Activated naive CD8-positive, alpha-beta T cell treated with anti-CD3 and anti-CD28 coated beads, Interleukin-2, amount 50 U/mL, for 24 hours (primary cell): Measurements from ENCODE around the gene EBF3.

Experiments
- ATAC-seq: fragments of 150-1000 bp; cut with Tn5 transposase; one replicate; pipeline ENCODE4 v1.10.0; 2021
- DNase-seq: peaks from one replicate; pipeline ENCODE4 v3.0.0; 2021
- H3K27ac Mint-ChIP-seq: one replicate; pipeline ENCODE4 v1.8.0; 2021; ENCODE audit warnings: mild to moderate bottlenecking, mixed read lengths
- H3K27me3 Mint-ChIP-seq: one replicate; pipeline ENCODE4 v1.8.0; 2021; ENCODE audit warnings: mixed read lengths
- H3K36me3 Mint-ChIP-seq: one replicate; pipeline ENCODE4 v1.8.0; 2021; ENCODE audit warnings: low read depth, mixed read lengths
- H3K4me1 Mint-ChIP-seq: one replicate; pipeline ENCODE4 v1.8.0; 2021; ENCODE audit warnings: mixed read lengths
- H3K4me3 Mint-ChIP-seq: one replicate; pipeline ENCODE4 v1.8.0; 2021; ENCODE audit warnings: mild to moderate bottlenecking, moderate library complexity, mixed read lengths
- H3K9me3 Mint-ChIP-seq: one replicate; pipeline ENCODE4 v1.8.0; 2021; ENCODE audit warnings: mixed read lengths

The EBF3 gene

GRCh38 chr10:129808092-129808983, 155.7 kb downstream of the EBF3 start:
- Mint-ChIP-seq H3K9me3 (peaks cover 22% of the 10 kb centered on the region), H3K27ac (no peak overlapping the region), H3K4me3 (no peak overlapping the region), H3K4me1 (no peaks in the 10 kb centered on the region), H3K27me3 (no peaks in the 10 kb centered on the region), H3K36me3 (peaks cover 4% of the 10 kb centered on the region)
- ATAC-seq (no peak), DNase-seq (no peak)

DNA sequence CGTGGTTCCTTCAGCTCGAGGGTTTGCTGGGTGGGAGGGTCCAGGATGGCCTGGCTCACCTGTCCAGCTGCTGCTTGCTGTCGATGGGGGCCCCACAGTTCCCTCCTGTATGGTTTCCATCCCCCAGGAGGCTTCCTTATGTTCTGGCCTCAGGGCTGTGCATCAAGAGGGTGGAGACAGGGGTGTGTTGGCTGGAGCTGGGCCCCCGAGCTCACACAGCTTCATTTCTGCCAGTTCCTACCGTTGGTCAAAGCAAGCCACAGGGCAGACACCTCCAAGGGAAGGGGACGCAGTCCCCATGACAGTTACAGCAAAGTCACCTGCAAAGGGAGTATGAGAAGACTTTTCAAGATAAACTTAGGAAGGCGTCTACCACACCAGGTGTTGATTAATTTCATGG, 156.9 kb downstream of the EBF3 start:
- Mint-ChIP-seq H3K27me3 (no peaks in the 10 kb centered on the region), H3K27ac (no peak overlapping the region), H3K36me3 (peaks cover 4% of the 10 kb centered on the region), H3K4me1 (no peaks in the 10 kb centered on the region), H3K9me3 (peaks cover 30% of the 10 kb centered on the region), H3K4me3 (no peak overlapping the region)
- ATAC-seq (no peak), DNase-seq (no peak)

DNA sequence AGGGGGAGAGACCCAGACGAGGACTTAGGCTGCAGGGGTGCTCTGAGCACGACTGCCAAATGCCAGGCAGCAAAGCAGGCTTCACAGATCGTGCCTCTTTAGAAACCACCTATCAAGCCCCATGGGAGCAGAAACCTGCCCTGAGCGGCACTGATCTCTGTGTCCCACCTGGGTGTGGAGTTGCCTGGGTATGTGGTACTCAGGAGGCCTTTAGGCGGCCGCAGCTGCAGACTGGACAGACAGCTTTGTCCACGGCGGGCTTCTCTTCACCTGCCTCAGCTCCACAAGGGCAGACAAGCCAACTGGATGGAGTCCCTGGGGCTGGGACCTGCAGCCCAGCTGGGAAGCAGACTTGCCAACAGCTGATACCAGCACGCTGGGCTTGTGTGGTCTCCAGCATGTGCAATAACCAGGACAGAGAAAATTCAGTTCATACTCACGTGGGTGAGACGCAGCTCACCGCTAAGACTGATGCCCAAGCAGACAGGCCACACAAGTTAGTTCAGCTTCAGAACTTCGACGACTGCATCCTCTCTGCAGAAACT, 163.2 kb downstream of the EBF3 start:
- no peaks in the 10 kb centered on the region for H3K27me3 Mint-ChIP-seq
- no peak overlapping the region for H3K27ac Mint-ChIP-seq
- peaks cover 31% of the 10 kb centered on the region for H3K9me3 Mint-ChIP-seq
- H3K36me3 Mint-ChIP-seq: peaks cover 5% of the 10 kb centered on the region
- ATAC-seq (no peak), DNase-seq (no peak)
- no peak overlapping the region for H3K4me3 Mint-ChIP-seq
- no peaks in the 10 kb centered on the region for H3K4me1 Mint-ChIP-seq

DNA sequence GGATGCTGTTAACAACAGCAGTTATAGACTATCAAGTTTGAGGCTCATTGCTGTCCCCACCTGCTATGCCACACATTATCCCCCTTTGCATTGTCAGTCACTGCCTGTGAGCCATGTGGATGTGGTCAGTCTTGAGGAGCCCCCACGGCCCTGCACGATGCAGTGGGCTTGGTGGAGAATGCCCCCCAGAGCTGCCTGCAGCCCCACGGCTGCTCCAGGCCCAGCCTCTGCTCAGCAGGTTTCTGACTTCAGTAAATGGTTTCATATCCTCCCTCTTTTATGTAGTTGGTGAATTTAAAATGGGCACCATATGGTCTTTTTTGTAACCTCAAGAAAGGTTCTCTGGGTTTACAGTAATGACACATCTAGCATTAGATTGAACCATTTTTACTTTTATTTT, 164.1 kb downstream of the EBF3 start:
- DNase-seq (no peak), ATAC-seq (no peak)
- Mint-ChIP-seq H3K27me3 (no peaks in the 10 kb centered on the region), H3K9me3 (peaks cover 33% of the 10 kb centered on the region), H3K4me3 (no peak overlapping the region), H3K36me3 (peaks cover 6% of the 10 kb centered on the region), H3K4me1 (no peaks in the 10 kb centered on the region), H3K27ac (no peak overlapping the region)

- Mint-ChIP-seq H3K4me1 (no peaks in the 10 kb centered on the region), H3K27ac (no peak overlapping the region), H3K4me3 (no peak overlapping the region), H3K9me3 (peaks cover 22% of the 10 kb centered on the region), H3K27me3 (no peaks in the 10 kb centered on the region), H3K36me3 (peaks cover 5% of the 10 kb centered on the region)
- ATAC-seq (no peak), DNase-seq (no peak)
Measured at GRCh38 chr10:129796710-129797420, 167.2 kb downstream of the EBF3 start.

DNA sequence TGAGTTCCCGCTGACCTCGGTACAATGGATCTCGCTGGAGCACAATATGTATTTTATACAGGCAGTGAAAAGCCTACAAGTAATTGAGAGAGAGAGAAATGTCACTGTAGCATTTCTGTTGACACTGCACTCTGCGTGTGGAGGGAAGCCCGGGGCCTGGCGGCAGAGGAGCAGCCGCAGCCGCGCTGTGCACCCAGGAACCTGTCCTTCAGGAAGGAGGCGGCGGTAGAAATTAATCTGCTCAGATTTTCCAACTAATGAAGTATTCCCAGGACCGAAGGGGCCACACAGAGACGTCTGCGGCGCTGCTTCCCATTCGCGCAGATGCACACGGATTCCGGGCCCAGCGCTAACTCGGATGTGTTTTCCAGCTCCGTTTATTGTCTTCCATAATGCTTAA, 170.1 kb downstream of the EBF3 start:
- H3K4me1 Mint-ChIP-seq: no peaks in the 10 kb centered on the region
- H3K4me3 Mint-ChIP-seq: no peak overlapping the region
- ATAC-seq: no peak
- peaks cover 43% of the 10 kb centered on the region for H3K9me3 Mint-ChIP-seq
- H3K36me3 Mint-ChIP-seq: peaks cover 5% of the 10 kb centered on the region
- H3K27me3 Mint-ChIP-seq: no peaks in the 10 kb centered on the region
- no peak overlapping the region for H3K27ac Mint-ChIP-seq
- DNase-seq: no peak

DNA sequence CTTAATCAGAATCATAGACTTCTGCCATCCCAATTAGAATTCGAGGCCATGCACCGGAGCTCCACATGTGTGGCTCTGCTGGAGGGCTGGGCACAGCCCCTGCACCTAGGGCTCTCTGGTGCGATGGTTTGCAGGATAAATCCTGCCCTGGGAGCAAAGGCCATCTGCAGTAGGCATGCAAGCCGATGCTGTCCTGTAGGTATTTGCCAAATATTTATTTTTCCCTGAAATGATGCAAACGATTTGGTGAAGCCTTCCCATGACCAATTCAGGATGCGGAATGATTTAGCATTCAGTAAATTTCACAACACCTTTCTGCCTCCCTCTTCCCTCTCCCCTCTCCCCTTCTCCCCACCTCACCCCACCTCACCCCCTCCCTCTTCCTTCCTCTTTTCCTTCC, 170.6 kb downstream of the EBF3 start:
- H3K27ac Mint-ChIP-seq: no peak overlapping the region
- H3K4me3 Mint-ChIP-seq: no peak overlapping the region
- no peaks in the 10 kb centered on the region for H3K27me3 Mint-ChIP-seq

GRCh38 chr10:129792864-129793263, 171.2 kb downstream of the EBF3 start:
- no peak overlapping the region for H3K27ac Mint-ChIP-seq
- H3K4me1 Mint-ChIP-seq: no peaks in the 10 kb centered on the region
- no peaks in the 10 kb centered on the region for H3K27me3 Mint-ChIP-seq
- H3K9me3 Mint-ChIP-seq: peaks cover 40% of the 10 kb centered on the region
- no peak overlapping the region for H3K4me3 Mint-ChIP-seq
- DNase-seq (no peak), ATAC-seq (no peak)
- H3K36me3 Mint-ChIP-seq: peaks cover 5% of the 10 kb centered on the region

More for the DNA sequence above, 170.6 kb downstream of the EBF3 start:
- ATAC-seq (no peak), DNase-seq (no peak)
- H3K4me1 Mint-ChIP-seq: no peaks in the 10 kb centered on the region
- peaks cover 5% of the 10 kb centered on the region for H3K36me3 Mint-ChIP-seq
- H3K9me3 Mint-ChIP-seq: peaks cover 43% of the 10 kb centered on the region

- H3K27me3 Mint-ChIP-seq: no peaks in the 10 kb centered on the region
- H3K27ac Mint-ChIP-seq: no peak overlapping the region
- H3K4me3 Mint-ChIP-seq: no peak overlapping the region
- ATAC-seq (no peak), DNase-seq (no peak)
- no peaks in the 10 kb centered on the region for H3K4me1 Mint-ChIP-seq
- H3K36me3 Mint-ChIP-seq: peaks cover 5% of the 10 kb centered on the region
- peaks cover 46% of the 10 kb centered on the region for H3K9me3 Mint-ChIP-seq
Measured at GRCh38 chr10:129792141-129792540, 171.9 kb downstream of the EBF3 start.

DNA sequence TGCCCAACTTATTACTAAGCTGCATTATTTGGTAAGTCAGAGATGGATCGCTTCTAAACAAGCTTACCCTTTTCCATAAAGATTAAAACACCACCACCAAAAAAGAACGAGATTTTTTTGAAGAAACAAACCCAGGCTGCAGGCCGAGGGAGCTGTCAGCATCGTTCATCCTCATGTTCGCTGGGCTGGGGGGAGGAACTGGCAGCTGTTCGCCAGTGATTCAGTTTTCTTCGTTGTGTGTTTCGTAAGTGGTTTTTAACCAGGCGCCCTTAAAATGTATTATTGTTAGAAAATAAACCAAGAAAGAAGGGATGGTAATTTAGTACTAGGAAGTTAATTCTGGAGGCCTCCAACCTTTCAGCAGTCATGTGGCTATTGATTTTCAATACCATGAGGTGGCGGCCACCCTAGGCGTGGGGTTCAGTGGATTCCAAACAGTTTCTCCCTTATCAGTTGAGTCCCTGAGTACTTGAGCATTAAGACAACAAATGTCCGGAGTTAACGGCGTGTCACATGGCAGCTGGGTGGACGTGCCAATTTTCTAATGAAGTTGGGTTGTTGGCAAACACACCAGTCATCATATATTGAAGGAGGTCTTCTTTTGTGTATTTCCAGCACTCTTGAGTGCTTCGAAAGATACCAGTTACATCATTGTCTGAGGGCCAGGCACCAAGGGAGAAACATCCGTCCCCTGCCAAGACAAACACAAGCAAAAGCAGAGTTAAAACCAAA, 173.2 kb downstream of the EBF3 start:
- no peaks in the 10 kb centered on the region for H3K4me1 Mint-ChIP-seq
- no peak for ATAC-seq
- H3K4me3 Mint-ChIP-seq: no peak overlapping the region
- no peak overlapping the region for H3K27ac Mint-ChIP-seq
- H3K36me3 Mint-ChIP-seq: peaks cover 4% of the 10 kb centered on the region
- DNase-seq: no peak
- H3K27me3 Mint-ChIP-seq: no peaks in the 10 kb centered on the region
- peaks cover 47% of the 10 kb centered on the region for H3K9me3 Mint-ChIP-seq

DNA sequence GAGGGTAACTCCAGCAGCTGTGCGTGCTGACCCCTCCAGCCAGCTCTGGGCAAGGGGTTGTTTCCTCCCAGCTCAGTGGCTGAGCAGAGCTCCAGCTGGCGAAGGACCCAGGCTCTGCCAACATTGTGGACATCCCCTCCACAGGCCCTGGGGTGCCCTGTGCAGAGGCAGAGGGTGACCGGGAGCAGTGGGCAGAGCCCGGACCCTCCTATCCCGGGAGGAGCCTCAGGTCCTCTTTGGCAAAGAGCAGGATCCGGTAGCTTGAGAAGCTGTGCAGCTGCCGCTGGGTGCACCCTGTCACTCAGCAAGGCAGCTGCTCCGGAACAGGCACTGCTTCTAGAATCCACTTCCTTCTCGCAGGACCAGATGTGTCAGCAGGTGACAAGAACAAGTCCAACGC, 175.9 kb downstream of the EBF3 start:
- Mint-ChIP-seq H3K27ac (no peak overlapping the region), H3K27me3 (no peaks in the 10 kb centered on the region), H3K4me1 (no peaks in the 10 kb centered on the region), H3K9me3 (peaks cover 44% of the 10 kb centered on the region), H3K4me3 (no peak overlapping the region), H3K36me3 (peaks cover 3% of the 10 kb centered on the region)
- ATAC-seq (no peak), DNase-seq (no peak)

DNA sequence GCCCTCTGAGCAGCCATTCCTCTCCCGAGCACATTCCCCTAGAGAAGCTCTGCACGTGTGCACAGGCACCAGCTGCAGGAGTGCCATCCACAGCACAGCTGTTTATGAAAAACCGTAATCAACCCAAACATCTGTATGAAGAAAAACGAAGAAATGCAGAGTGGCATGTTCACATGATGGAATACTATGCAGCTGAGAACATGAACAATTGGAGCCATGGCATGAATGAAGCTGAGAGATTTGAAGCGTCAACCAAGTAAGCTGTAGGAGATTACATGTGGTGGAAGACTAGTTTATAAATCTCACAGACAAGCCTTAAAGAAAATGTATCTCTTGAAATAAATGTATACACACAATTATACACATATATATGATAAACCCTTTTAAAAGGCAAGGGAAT, 176.5 kb downstream of the EBF3 start:
- no peak overlapping the region for H3K4me3 Mint-ChIP-seq
- no peak overlapping the region for H3K27ac Mint-ChIP-seq
- no peaks in the 10 kb centered on the region for H3K36me3 Mint-ChIP-seq
- no peak for ATAC-seq
- H3K27me3 Mint-ChIP-seq: no peaks in the 10 kb centered on the region
- no peak for DNase-seq
- no peaks in the 10 kb centered on the region for H3K4me1 Mint-ChIP-seq
- H3K9me3 Mint-ChIP-seq: peaks cover 38% of the 10 kb centered on the region

DNA sequence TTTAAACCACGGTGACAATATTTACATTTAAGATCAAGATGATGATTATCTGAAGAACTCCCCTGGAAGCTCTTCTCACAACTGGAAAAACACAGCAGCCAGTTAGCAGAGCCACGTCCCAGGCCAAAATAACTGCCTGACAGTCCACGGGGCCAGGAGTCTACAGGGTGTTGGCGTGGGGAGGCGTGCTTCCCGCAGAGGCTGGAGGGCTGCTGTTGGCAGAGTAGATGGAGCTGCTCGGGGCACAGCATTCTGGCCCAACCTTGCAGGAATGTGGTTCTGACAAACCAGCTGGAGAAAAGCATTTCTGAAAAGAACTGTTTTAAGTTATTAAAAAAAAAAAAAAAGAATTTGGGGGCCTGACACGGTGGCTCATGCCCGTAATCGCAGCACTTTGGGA, 177.9 kb downstream of the EBF3 start:
- H3K4me3 Mint-ChIP-seq: no peak overlapping the region
- no peaks in the 10 kb centered on the region for H3K36me3 Mint-ChIP-seq
- DNase-seq: no peak
- H3K27me3 Mint-ChIP-seq: no peaks in the 10 kb centered on the region
- no peaks in the 10 kb centered on the region for H3K4me1 Mint-ChIP-seq
- peaks cover 29% of the 10 kb centered on the region for H3K9me3 Mint-ChIP-seq
- H3K27ac Mint-ChIP-seq: no peak overlapping the region
- no peak for ATAC-seq

- H3K4me3 Mint-ChIP-seq: no peak overlapping the region
- DNase-seq: no peak
- ATAC-seq: no peak
- no peak overlapping the region for H3K27ac Mint-ChIP-seq
- no peaks in the 10 kb centered on the region for H3K27me3 Mint-ChIP-seq
- H3K9me3 Mint-ChIP-seq: peaks cover 22% of the 10 kb centered on the region
- no peaks in the 10 kb centered on the region for H3K36me3 Mint-ChIP-seq
- no peaks in the 10 kb centered on the region for H3K4me1 Mint-ChIP-seq
Measured at GRCh38 chr10:129785536-129785981, 178.5 kb downstream of the EBF3 start.
